RWPE2 (cell line): ENCODE measurements around the gene CCDC126.
"Not testable (repeated sequence)": the region's sequence is repeated elsewhere in the genome, so short reads cannot be mapped to it uniquely, and the experiment has no call there.

Experiments
- ATAC-seq: fragments of 200-7000 bp; cut with Tn5 transposase; 3 replicates; pipeline ENCODE4 v1.9.1; 2021; ENCODE audit warnings: low read depth
- DNase-seq: peaks from one replicate; pipeline ENCODE4 v3.0.0-alpha.2; 2020; ENCODE audit warnings: low spot score
- H3K27ac ChIP-seq: fragments of 450-650 bp; 2 replicates; pipeline ENCODE4 v1.5.1; 2017; ENCODE audit warnings: mild to moderate bottlenecking; ENCODE audit not compliant: poor library complexity, severe bottlenecking
- H3K27me3 ChIP-seq: fragments of 250-450 bp; sonication (Bioruptor Pico); 2 replicates; pipeline ENCODE4 v1.5.1; 2021; ENCODE audit warnings: mild to moderate bottlenecking, moderate library complexity; ENCODE audit not compliant: insufficient read depth, poor library complexity, severe bottlenecking
- H3K36me3 ChIP-seq: fragments of 250-450 bp; sonication (Bioruptor Pico); 2 replicates; pipeline ENCODE4 v1.5.1; 2020; ENCODE audit warnings: low read depth, mild to moderate bottlenecking, moderate library complexity
- H3K4me1 ChIP-seq: fragments of 250-450 bp; sonication (Bioruptor Pico); 2 replicates; pipeline ENCODE4 v1.5.1; 2021; ENCODE audit warnings: mild to moderate bottlenecking, moderate library complexity; ENCODE audit not compliant: insufficient read depth, poor library complexity, severe bottlenecking
- H3K4me3 ChIP-seq: fragments of 250-450 bp; sonication (Bioruptor Pico); 2 replicates; pipeline ENCODE4 v1.5.1; 2021; ENCODE audit warnings: mild to moderate bottlenecking, moderate library complexity; ENCODE audit not compliant: severe bottlenecking
- H3K9me3 ChIP-seq: fragments of 250-450 bp; sonication (Bioruptor Pico); 2 replicates; pipeline ENCODE4 v1.5.1; 2021; ENCODE audit warnings: mild to moderate bottlenecking, moderate library complexity; ENCODE audit not compliant: severe bottlenecking
- TF ChIP-seq, protein P1 (sequence below): fragments of 450-650 bp; IDR thresholded peaks from one replicate; pipeline ENCODE4 v1.5.1; 2017; ENCODE audit warnings: mild to moderate bottlenecking, moderate library complexity; ENCODE audit not compliant: poor library complexity, severe bottlenecking

CCDC126 gene, protein sequence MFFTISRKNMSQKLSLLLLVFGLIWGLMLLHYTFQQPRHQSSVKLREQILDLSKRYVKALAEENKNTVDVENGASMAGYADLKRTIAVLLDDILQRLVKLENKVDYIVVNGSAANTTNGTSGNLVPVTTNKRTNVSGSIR

GRCh38 chr7:23597094-23598091 lies at the start of gene CCDC126:
TSS of gene CCDC126 (plus strand) at chr7:23597382. CDS start at chr7:23611316, 13,934 bp downstream.
- peak; percentile 89 for DNase-seq
- H3K4me1 ChIP-seq = peaks cover 6% of the 10 kb centered on the region
- H3K36me3 ChIP-seq = no peaks in the 10 kb centered on the region
- TF ChIP-seq, protein P1, sequence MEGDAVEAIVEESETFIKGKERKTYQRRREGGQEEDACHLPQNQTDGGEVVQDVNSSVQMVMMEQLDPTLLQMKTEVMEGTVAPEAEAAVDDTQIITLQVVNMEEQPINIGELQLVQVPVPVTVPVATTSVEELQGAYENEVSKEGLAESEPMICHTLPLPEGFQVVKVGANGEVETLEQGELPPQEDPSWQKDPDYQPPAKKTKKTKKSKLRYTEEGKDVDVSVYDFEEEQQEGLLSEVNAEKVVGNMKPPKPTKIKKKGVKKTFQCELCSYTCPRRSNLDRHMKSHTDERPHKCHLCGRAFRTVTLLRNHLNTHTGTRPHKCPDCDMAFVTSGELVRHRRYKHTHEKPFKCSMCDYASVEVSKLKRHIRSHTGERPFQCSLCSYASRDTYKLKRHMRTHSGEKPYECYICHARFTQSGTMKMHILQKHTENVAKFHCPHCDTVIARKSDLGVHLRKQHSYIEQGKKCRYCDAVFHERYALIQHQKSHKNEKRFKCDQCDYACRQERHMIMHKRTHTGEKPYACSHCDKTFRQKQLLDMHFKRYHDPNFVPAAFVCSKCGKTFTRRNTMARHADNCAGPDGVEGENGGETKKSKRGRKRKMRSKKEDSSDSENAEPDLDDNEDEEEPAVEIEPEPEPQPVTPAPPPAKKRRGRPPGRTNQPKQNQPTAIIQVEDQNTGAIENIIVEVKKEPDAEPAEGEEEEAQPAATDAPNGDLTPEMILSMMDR = no peak
- H3K4me3 ChIP-seq = peak within 1 kb of the TSS; percentile 71
- no peaks in the 10 kb centered on the region for H3K27me3 ChIP-seq
- H3K9me3 ChIP-seq = no peaks in the 10 kb centered on the region
- peak; percentile 92 for ATAC-seq
- H3K27ac ChIP-seq = peak within 1 kb of the TSS; percentile 60

DNA sequence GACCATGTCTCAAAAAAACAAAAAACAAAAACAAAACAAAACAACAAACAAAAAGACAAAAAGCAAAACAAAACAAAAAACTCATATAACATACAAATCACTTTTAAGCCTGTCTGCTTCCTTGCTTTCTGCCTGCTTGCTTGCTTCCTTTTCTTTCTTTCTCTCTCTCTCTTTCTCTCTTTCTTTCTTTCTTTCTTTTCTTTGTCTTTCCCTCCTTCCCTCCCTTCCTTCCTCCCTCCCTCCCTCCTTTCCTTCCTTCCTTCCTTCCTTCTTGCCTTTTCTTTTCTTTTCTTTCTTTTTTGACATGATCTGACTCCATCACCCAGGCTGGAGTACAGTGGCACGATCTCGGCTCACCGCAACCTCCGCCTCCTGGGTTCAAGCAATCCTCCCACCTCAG lies 49.5 kb upstream of the CCDC126 start:
- no peak overlapping the region for H3K4me3 ChIP-seq
- H3K27me3 ChIP-seq = no peaks in the 10 kb centered on the region
- H3K9me3 ChIP-seq = no peaks in the 10 kb centered on the region
- no peak for ATAC-seq
- no peaks in the 10 kb centered on the region for H3K4me1 ChIP-seq
- TF ChIP-seq, protein P1 = no peak
- no peak overlapping the region for H3K27ac ChIP-seq
- DNase-seq = no peak
- no peaks in the 10 kb centered on the region for H3K36me3 ChIP-seq

DNA sequence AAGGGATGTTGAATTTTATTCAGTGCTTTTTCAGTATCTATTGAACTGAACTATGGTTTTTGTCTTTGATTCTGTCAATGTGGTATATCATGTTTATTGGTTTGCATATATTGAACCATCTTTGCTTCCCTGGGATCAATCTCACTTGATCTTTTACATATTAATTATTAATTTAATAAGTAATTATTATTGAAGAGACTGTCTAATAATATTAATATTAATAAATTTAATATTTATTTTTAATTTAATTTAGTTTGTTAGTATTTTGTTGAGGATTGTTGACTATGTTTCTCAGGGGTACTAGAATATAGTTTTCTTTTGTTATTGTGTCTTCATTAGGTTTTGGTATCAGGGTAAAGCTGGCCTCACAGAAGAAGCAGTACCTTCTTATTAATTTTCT lies 38.9 kb upstream of the CCDC126 start:
- Histone ChIP-seq H3K27me3 (peaks cover 7% of the 10 kb centered on the region), H3K27ac (no peak overlapping the region), H3K4me3 (no peak overlapping the region), H3K36me3 (no peaks in the 10 kb centered on the region), H3K9me3 (no peaks in the 10 kb centered on the region), H3K4me1 (no peaks in the 10 kb centered on the region)
- no peak for DNase-seq
- ATAC-seq = no peak
- TF ChIP-seq, protein P1 = no peak

DNA sequence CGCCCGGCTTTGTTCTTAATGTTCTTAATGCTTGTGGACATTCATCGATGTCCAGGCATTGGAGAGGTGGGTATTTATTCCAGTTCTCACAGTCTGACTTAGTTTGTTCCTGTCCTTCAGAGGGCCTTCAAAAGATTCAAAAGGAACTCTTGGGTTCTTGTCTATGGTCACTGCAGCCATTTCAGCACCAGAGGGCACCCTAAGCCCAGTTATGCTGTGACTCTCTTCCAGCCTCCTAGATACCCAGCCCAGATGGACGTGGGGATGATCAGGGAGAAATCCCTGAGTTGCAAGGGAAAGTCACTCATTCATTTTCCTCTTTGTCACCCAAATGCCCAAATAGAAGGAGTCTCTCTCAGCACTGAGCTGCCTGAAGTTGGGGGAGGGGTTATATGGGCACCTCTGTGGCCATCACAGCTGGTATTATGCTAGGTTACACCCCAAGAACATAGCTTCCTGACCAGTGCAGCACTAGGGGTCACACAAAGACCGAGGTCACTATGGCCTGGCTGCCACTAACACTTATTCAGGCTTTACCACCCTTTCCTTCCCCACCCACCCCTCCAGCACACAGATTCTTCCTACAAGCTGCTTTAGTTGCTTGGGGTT lies 26.5 kb upstream of the CCDC126 start:
- ATAC-seq (peak; percentile 96), DNase-seq (no peak)
- no peaks in the 10 kb centered on the region for H3K4me1 ChIP-seq
- H3K4me3 ChIP-seq = no peak overlapping the region
- TF ChIP-seq, protein P1 = peak; percentile 86
- H3K27me3 ChIP-seq = no peaks in the 10 kb centered on the region
- H3K36me3 ChIP-seq = no peaks in the 10 kb centered on the region
- no peak overlapping the region for H3K27ac ChIP-seq
- no peaks in the 10 kb centered on the region for H3K9me3 ChIP-seq

DNA sequence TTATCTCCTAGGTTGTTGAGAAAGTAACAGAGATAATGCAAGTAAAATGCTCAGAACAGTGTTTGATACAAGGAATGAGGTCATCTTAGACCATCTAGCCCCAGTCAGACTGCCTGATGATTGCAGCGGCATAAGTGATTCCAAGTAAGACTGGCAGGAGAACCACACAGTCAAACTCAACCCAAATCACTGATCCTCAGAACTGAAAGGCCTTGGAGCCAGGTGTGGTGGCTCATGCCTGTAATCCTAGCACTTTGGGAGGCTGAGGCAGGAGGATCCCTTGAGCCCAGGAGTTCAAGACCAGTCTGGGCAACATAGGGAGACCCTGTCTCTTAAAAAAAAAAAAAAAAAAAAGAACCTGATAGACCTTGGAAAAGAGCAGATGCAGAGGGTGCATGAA lies 15.2 kb upstream of the CCDC126 start:
- not testable (repeated sequence) for H3K36me3 ChIP-seq, H3K27ac ChIP-seq, H3K9me3 ChIP-seq, ATAC-seq, H3K27me3 ChIP-seq, H3K4me1 ChIP-seq, DNase-seq, H3K4me3 ChIP-seq

DNA sequence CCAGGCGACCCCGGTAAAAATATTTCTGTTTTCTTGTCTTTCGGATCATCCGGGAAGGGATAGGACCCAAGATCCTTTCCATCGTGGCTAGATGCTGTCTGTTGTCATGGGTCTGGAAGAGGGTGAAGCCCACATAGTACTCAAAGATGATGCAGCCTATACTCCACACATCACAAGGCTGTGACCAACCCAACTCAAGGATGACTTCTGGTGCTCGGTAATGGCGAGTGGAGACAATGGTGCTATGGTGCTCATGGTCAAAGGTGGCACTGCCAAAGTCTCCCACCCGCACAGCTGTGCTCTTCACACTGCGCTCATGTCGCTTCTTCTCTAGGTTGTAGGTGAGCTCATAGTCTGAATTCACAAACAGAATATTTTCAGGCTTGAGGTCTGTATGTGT lies 11.9 kb upstream of the CCDC126 start:
- not testable (repeated sequence) for H3K36me3 ChIP-seq, H3K4me1 ChIP-seq, ATAC-seq

More for the DNA sequence above, 11.9 kb upstream of the CCDC126 start:
- DNase-seq, H3K27ac ChIP-seq, H3K9me3 ChIP-seq, H3K4me3 ChIP-seq, H3K27me3 ChIP-seq: not testable (repeated sequence)
